ENCODE data around the gene CNN2.
"Not testable (repeated sequence)": the region's sequence is repeated elsewhere in the genome, so short reads cannot be mapped to it uniquely, and the experiment has no call there.

CNN2 gene

GRCh38 chr19:1017906-1018305 lies 8.5 kb upstream of the CNN2 start:
- DNase-seq (ENCODE audit: insufficient read length, low spot score) (no peak), FAIRE-seq (no peak)
- TF ChIP-seq, protein P1, sequence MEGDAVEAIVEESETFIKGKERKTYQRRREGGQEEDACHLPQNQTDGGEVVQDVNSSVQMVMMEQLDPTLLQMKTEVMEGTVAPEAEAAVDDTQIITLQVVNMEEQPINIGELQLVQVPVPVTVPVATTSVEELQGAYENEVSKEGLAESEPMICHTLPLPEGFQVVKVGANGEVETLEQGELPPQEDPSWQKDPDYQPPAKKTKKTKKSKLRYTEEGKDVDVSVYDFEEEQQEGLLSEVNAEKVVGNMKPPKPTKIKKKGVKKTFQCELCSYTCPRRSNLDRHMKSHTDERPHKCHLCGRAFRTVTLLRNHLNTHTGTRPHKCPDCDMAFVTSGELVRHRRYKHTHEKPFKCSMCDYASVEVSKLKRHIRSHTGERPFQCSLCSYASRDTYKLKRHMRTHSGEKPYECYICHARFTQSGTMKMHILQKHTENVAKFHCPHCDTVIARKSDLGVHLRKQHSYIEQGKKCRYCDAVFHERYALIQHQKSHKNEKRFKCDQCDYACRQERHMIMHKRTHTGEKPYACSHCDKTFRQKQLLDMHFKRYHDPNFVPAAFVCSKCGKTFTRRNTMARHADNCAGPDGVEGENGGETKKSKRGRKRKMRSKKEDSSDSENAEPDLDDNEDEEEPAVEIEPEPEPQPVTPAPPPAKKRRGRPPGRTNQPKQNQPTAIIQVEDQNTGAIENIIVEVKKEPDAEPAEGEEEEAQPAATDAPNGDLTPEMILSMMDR (IDR thresholded peaks at IDR 0.05; ENCODE audit: insufficient read depth, missing control alignments) = no peak

GRCh38 chr19:1018393-1018792 lies 8.0 kb upstream of the CNN2 start:
- DNase-seq (ENCODE audit: insufficient read length, low spot score) (no peak), FAIRE-seq (no peak)
- TF ChIP-seq, protein P1 (IDR thresholded peaks at IDR 0.05; ENCODE audit: insufficient read depth, missing control alignments) = no peak

GRCh38 chr19:1018932-1019615 lies 7.3 kb upstream of the CNN2 start:
- TF ChIP-seq, protein P1 (IDR thresholded peaks at IDR 0.05; ENCODE audit: insufficient read depth, missing control alignments) = no peak
- DNase-seq (ENCODE audit: insufficient read length, low spot score) (no peak), FAIRE-seq (no peak)

DNA sequence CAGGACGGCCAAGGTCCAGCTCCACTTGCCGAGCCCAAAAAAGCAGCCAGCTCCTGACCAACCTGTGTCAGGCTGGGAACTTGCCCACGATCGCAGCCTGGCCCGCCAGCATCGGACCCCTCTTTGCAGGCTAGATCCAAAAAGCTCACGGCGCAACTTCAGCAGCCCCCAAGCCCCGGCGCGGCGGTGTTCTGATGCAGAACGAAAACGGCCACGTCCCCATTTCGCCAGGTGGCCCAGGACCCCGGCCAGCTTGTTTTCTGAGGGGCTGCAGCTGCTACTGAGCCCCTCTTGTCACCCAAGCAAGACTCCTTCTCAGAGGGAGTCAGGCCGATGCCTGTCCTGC lies 6.8 kb upstream of the CNN2 start:
- DNase-seq (ENCODE audit: insufficient read length, low spot score) (no peak), FAIRE-seq (no peak)
- TF ChIP-seq, protein P1 (IDR thresholded peaks at IDR 0.05; ENCODE audit: insufficient read depth, missing control alignments) = no peak

DNA sequence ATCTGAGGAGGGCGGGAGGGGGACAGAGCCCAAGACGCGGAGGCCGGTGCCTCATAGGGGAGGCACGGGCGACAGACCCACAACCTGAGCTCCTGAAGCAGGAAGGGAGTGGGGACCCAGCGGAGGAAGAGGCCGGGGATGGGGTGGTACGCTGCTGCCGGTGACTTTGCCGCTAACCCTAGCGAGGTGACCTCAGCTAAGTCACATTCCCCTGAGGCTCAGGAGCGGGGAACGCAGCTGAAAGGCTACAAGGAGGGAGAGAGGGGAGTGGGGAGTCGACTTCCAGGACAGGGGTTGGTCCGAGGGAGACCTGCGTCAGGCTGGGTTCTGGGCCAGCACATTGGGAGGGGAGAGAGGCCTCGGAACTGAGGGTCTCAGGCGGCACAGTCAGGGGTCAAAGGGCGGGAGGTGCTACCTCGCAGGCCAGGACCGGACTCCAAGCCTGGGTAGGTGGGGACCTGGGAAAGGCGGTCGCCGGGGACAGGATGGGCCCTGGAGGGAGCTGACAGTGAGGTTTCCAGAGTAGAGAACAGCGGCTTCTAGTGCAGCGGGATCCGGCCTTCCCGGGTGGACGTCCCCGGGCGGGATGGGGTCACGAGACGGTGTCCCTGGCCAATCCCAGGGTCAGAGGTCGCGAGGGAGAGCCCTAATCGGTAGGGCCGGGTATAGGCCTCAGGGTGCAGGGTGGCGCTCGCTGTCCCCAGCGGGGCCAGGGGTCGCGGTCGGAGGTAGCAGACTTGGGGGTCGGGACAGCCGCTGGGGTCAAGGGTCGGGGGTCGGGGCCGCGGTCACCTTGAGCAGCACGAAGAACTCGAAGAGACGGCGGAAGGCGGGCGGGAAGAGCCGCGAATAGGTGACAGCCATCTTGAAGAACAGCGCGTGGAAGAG lies 6.2 kb upstream of the CNN2 start:
- TF ChIP-seq, protein P1 (IDR thresholded peaks at IDR 0.05; ENCODE audit: insufficient read depth, missing control alignments) = no peak
- FAIRE-seq = no peak
- DNase-seq (ENCODE audit: insufficient read length, low spot score) = no peak

GRCh38 chr19:1020868-1021425 lies 5.5 kb upstream of the CNN2 start, which contains the start of gene TMEM259:
TSS of gene TMEM259 (minus strand) at chr19:1021123. CDS start at chr19:1020996, 127 bp downstream.
- TF ChIP-seq, protein P1 (IDR thresholded peaks at IDR 0.05; ENCODE audit: insufficient read depth, missing control alignments) = no peak
- no peak for FAIRE-seq
- DNase-seq (ENCODE audit: insufficient read length, low spot score) = peak; percentile 96

- not testable (repeated sequence) for DNase-seq (ENCODE audit: insufficient read length, low spot score); FAIRE-seq
Measured at GRCh38 chr19:1023883-1024188, 2.6 kb upstream of the CNN2 start.

- not testable (repeated sequence) for DNase-seq (ENCODE audit: insufficient read length, low spot score); FAIRE-seq
Measured at GRCh38 chr19:1025080-1025479, 1.3 kb upstream of the CNN2 start.
